Adipose tissue (tissue), 3 donors: ENCODE data around the gene THG1L. TPM values are rescaled to one million over a fixed set of nuclear protein-coding genes. Genes with fewer than 3 reads are reported as not detected.
"Not testable (repeated sequence)": the region's sequence is repeated elsewhere in the genome, so short reads cannot be mapped to it uniquely, and the experiment has no call there.

Experiments used
- H3K27ac ChIP-seq: one replicate; pipeline ENCODE4 v1.5.1; 2013; ENCODE audit warnings: low read depth, low read length
- WGBS, 3 donors: extraction: QIAGEN DNeasy Blood & Tissue Kit; methylation state at CpG; one replicate each; pipeline ENCODE4 v1.1.7; 2013; 5-methylcytosine and 5-hydroxymethylcytosine counted together
- polyA plus RNA-seq, 3 donors: library from polyadenylated mRNA; stranded (reverse); fragments of 200-250 nt; gene quantifications; one replicate each; pipeline ENCODE4 v1.2.3, GENCODE V29; 2013
- donor health status: healthy with polysubstance abuse.
- donor health status: Bipolar disorder and iron deficiency.
- donor health status: healthy.

The THG1L gene
- polyA plus RNA-seq, 3 donors: 9.0 to 13.5 (median 11.7) TPM

- 85 to 91% (median 87%) methylated on average over 6 of the region's 6 CpGs for WGBS, 3 donors
- H3K27ac ChIP-seq: no peak overlapping the region
Measured at GRCh38 chr5:157721159-157721558, 10.1 kb upstream of the THG1L start.

GRCh38 chr5:157722895-157723294, 8.3 kb upstream of the THG1L start:
- not testable (repeated sequence) for H3K27ac ChIP-seq
- 90 to 98% (median 94%) methylated on average over 2 of the region's 2 CpGs for WGBS, 3 donors

GRCh38 chr5:157726607-157727006, 4.6 kb upstream of the THG1L start:
- WGBS, 3 donors: 89 to 100% (median 89%) methylated on average over 1 to 2 of the region's 2 CpGs
- H3K27ac ChIP-seq: not testable (repeated sequence)

- H3K27ac ChIP-seq: not testable (repeated sequence)
- WGBS, 3 donors: 86 to 92% (median 91%) methylated on average over 1 of the region's 1 CpG
Measured at GRCh38 chr5:157727858-157728257, 3.4 kb upstream of the THG1L start.

- H3K27ac ChIP-seq: no peak overlapping the region
Measured at GRCh38 chr5:157729858-157730257, 1.4 kb upstream of the THG1L start.

GRCh38 chr5:157730900-157731271, 334 bp upstream of the THG1L start:
- 19 to 21% (median 20%) methylated on average over 5 of the region's 5 CpGs for WGBS, 3 donors
- no peak overlapping the region for H3K27ac ChIP-seq

- no peak overlapping the region for H3K27ac ChIP-seq
- WGBS, 3 donors: 88 to 95% (median 93%) methylated on average over 5 of the region's 5 CpGs
Measured at GRCh38 chr5:157732130-157732514, 902 bp downstream of the THG1L start.

- 93 to 94% (median 93%) methylated on average over 8 of the region's 8 CpGs for WGBS, 3 donors
- H3K27ac ChIP-seq: no peak overlapping the region
Measured at GRCh38 chr5:157732596-157733262, 1.5 kb downstream of the THG1L start.

GRCh38 chr5:157734436-157734835, 3.2 kb downstream of the THG1L start:
- H3K27ac ChIP-seq: no peak overlapping the region
- WGBS, 3 donors: 83 to 91% (median 87%) methylated on average over 7 of the region's 7 CpGs

GRCh38 chr5:157735991-157736390, 4.8 kb downstream of the THG1L start:
- WGBS, 3 donors: 85 to 94% (median 90%) methylated on average over 6 of the region's 6 CpGs
- H3K27ac ChIP-seq: no peak overlapping the region

GRCh38 chr5:157739388-157740228, 8.4 kb downstream of the THG1L start:
- 84 to 88% (median 85%) methylated on average over 12 of the region's 12 CpGs for WGBS, 3 donors
- H3K27ac ChIP-seq: no peak overlapping the region

GRCh38 chr5:157740229-157740610, 9.0 kb downstream of the THG1L start:
- 34 to 63% (median 55%) methylated on average over 3 of the region's 3 CpGs for WGBS, 3 donors
- H3K27ac ChIP-seq: no peak overlapping the region

- 70 to 75% (median 71%) methylated on average over 4 of the region's 4 CpGs for WGBS, 3 donors
- no peak overlapping the region for H3K27ac ChIP-seq
Measured at GRCh38 chr5:157741131-157741530, 9.9 kb downstream of the THG1L start.

- WGBS, 3 donors: 0% methylated on average over 41 to 79 of the region's 79 CpGs
- no peak within 1 kb of the TSS for H3K27ac ChIP-seq
Measured at GRCh38 chr5:157743163-157744050, 12.2 kb downstream of the THG1L start, which contains the start of gene LSM11. Gene LSM11 (plus strand): TSS chr5:157743712. CDS start chr5:157743751, 39 bp downstream.

GRCh38 chr5:157744051-157745011, 13.1 kb downstream of the THG1L start:
- 5% methylated on average over 54 to 56 of the region's 56 CpGs for WGBS, 3 donors
- H3K27ac ChIP-seq: no peak overlapping the region

- 80 to 92% (median 84%) methylated on average over 4 of the region's 4 CpGs for WGBS, 3 donors
- H3K27ac ChIP-seq: no peak overlapping the region
Measured at GRCh38 chr5:157745041-157745456, 13.8 kb downstream of the THG1L start.

GRCh38 chr5:157747173-157747740, 16.0 kb downstream of the THG1L start:
- no peak overlapping the region for H3K27ac ChIP-seq
- 83 to 88% (median 83%) methylated on average over 6 of the region's 6 CpGs for WGBS, 3 donors
